IMR-90 (cell line): ENCODE measurements around the gene BMPER. TPM values are rescaled to one million over a fixed set of nuclear protein-coding genes. Genes with fewer than 3 reads are reported as not detected.

Experiments
- ATAC-seq: fragments of 200-7000 bp; cut with Tn5 transposase; 2 replicates; pipeline ENCODE4 v1.9.1; 2020; ENCODE audit warnings: low read depth, mild to moderate bottlenecking, moderate library complexity
- BruUV-seq: library from RNA; stranded (reverse); fragments of 400-500 nt; replicated peaks from 2 replicates; lab custom pipeline; 2021; lab: Mats Ljungman, UMichigan
- CTCF ChIA-PET: fragments of 300-600 bp; formaldehyde crosslinking; extraction: SDS; loops from one replicate; lab custom pipeline; 2021; ENCODE audit warnings: antibody characterized with exemption; lab: Yijun Ruan, JAX
- POLR2A ChIA-PET: fragments of 300-600 bp; sonication (Branson Sonifier 250); formaldehyde crosslinking; loops from one replicate; lab custom pipeline; 2022; ENCODE audit warnings: antibody characterized with exemption; ENCODE audit not compliant: unreplicated experiment; lab: Charles Lee
- DNase-seq: peaks from one replicate; pipeline ENCODE4 v3.0.0; 2013
- H2AFZ ChIP-seq: replicated peaks from 2 replicates; pipeline ENCODE3; 2013; ENCODE audit warnings: low read length, mild to moderate bottlenecking; ENCODE audit not compliant: poor library complexity
- H2AK5ac ChIP-seq: 2 replicates; pipeline ENCODE4 v1.6.1; 2013; ENCODE audit warnings: low read depth, low read length, inconsistent platforms
- H2AK9ac ChIP-seq: replicated peaks from 2 replicates; pipeline ENCODE3; 2013; ENCODE audit warnings: mild to moderate bottlenecking, low read depth, low read length, moderate library complexity; ENCODE audit not compliant: poor library complexity
- H2BK120ac ChIP-seq: 2 replicates; pipeline ENCODE4 v1.6.1; 2013; ENCODE audit warnings: low read depth, low read length, inconsistent platforms
- H2BK15ac ChIP-seq: 3 replicates; pipeline ENCODE4 v1.6.1; 2013; ENCODE audit warnings: low read depth, low read length, inconsistent platforms
- H2BK20ac ChIP-seq: 2 replicates; pipeline ENCODE4 v1.6.1; 2013; ENCODE audit warnings: low read depth, mild to moderate bottlenecking, inconsistent platforms, low read length, moderate library complexity
- H2BK5ac ChIP-seq: 2 replicates; pipeline ENCODE4 v1.6.1; 2013; ENCODE audit warnings: mild to moderate bottlenecking, low read depth, low read length, inconsistent platforms; ENCODE audit not compliant: poor library complexity, severe bottlenecking
- H3K14ac ChIP-seq: replicated peaks from 2 replicates; pipeline ENCODE4 v1.6.1; 2013; ENCODE audit warnings: low read depth, low read length, inconsistent platforms
- H3K18ac ChIP-seq: 2 replicates; pipeline ENCODE4 v1.6.1; 2013; ENCODE audit warnings: low read depth, low read length, control low read depth
- H3K23ac ChIP-seq: 2 replicates; pipeline ENCODE4 v1.6.1; 2013; ENCODE audit warnings: low read depth, low read length, inconsistent platforms
- H3K27ac ChIP-seq: 2 replicates; pipeline ENCODE4 v1.5.1; 2013; ENCODE audit warnings: mild to moderate bottlenecking, control low read depth, low read length; ENCODE audit not compliant: insufficient read depth
- H3K27me3 ChIP-seq: 2 replicates; pipeline ENCODE4 v1.6.1; 2013; ENCODE audit warnings: low read length; ENCODE audit not compliant: control insufficient read depth, insufficient read depth
- H3K36me3 ChIP-seq: 2 replicates; pipeline ENCODE4 v1.6.1; 2013; ENCODE audit warnings: low read length, mixed read lengths; ENCODE audit not compliant: control insufficient read depth, insufficient read depth
- H3K4ac ChIP-seq: 2 replicates; pipeline ENCODE4 v1.6.1; 2013; ENCODE audit warnings: low read depth, low read length, inconsistent platforms
- H3K4me1 ChIP-seq: 2 replicates; pipeline ENCODE4 v1.6.1; 2013; ENCODE audit warnings: low read length, mixed read lengths; ENCODE audit not compliant: control insufficient read depth, insufficient read depth
- H3K4me2 ChIP-seq: 2 replicates; pipeline ENCODE4 v1.6.1; 2013; ENCODE audit warnings: low read depth, mild to moderate bottlenecking, control low read depth, low read length, moderate library complexity
- H3K4me3 ChIP-seq: 2 replicates; pipeline ENCODE4 v1.5.1; 2013; ENCODE audit warnings: low read depth, mild to moderate bottlenecking, control low read depth, low read length, moderate library complexity; ENCODE audit not compliant: insufficient read depth
- H3K56ac ChIP-seq: 2 replicates; pipeline ENCODE4 v1.6.1; 2013; ENCODE audit warnings: low read length, inconsistent platforms; ENCODE audit not compliant: insufficient read depth; ENCODE audit errors: extremely low read depth
- H3K79me1 ChIP-seq, 2 experiments: 2 replicates each; pipeline ENCODE4 v1.6.1; 2013; ENCODE audit warnings: low read length in 2 of 2, inconsistent platforms in 1 of 2, low read depth in 1 of 2
- H3K9ac ChIP-seq: 2 replicates; pipeline ENCODE4 v1.6.1; 2013; ENCODE audit warnings: low read depth, low read length, control low read depth
- H3K9me1 ChIP-seq: 2 replicates; pipeline ENCODE4 v1.6.1; 2013; ENCODE audit warnings: low read length, inconsistent platforms; ENCODE audit not compliant: insufficient read depth
- H3K9me3 ChIP-seq: 2 replicates; pipeline ENCODE4 v1.6.1; 2013; ENCODE audit warnings: low read length; ENCODE audit not compliant: control insufficient read depth, insufficient read depth
- H4K20me1 ChIP-seq: 2 replicates; pipeline ENCODE4 v1.6.1; 2013; ENCODE audit warnings: low read length, inconsistent platforms; ENCODE audit not compliant: insufficient read depth
- H4K5ac ChIP-seq: 2 replicates; pipeline ENCODE4 v1.6.1; 2013; ENCODE audit warnings: mild to moderate bottlenecking, low read depth, low read length, control low read depth
- H4K8ac ChIP-seq, 2 experiments: 2 replicates each; pipeline ENCODE4 v1.6.1; 2013; ENCODE audit warnings: low read depth in 2 of 2, low read length in 2 of 2, control low read depth in 1 of 2, inconsistent platforms in 1 of 2
- H4K91ac ChIP-seq: 2 replicates; pipeline ENCODE4 v1.6.1; 2013; ENCODE audit warnings: low read depth, low read length, inconsistent platforms; ENCODE audit not compliant: insufficient read depth
- BHLHE40 ChIP-seq: fragments of 150-350 bp; IDR thresholded peaks from 2 replicates; pipeline ENCODE4 v1.6.1; 2016; ENCODE audit warnings: mild to moderate bottlenecking, low read depth, low read length
- CEBPB ChIP-seq: IDR thresholded peaks from 2 replicates; pipeline ENCODE4 v1.6.1; 2012; ENCODE audit warnings: low read depth, low read length, improper control_type of control experiment
- CHD1 ChIP-seq: IDR thresholded peaks from 2 replicates; pipeline ENCODE4 v1.6.1; 2012; ENCODE audit warnings: low read depth, low read length, improper control_type of control experiment
- CTCF ChIP-seq: conservative IDR thresholded peaks from 2 replicates; pipeline ENCODE4 v1.5.1; 2012; ENCODE audit warnings: mild to moderate bottlenecking, low read depth, low read length, improper control_type of control experiment
- FOS ChIP-seq: fragments of 150-350 bp; IDR thresholded peaks from 2 replicates; pipeline ENCODE4 v1.6.1; 2016; ENCODE audit warnings: low read depth, low read length
- MAFK ChIP-seq: IDR thresholded peaks from 2 replicates; pipeline ENCODE4 v1.6.1; 2012; ENCODE audit warnings: low read depth, low read length, improper control_type of control experiment
- MXI1 ChIP-seq: IDR thresholded peaks from 2 replicates; pipeline ENCODE4 v1.6.1; 2012; ENCODE audit warnings: low read depth, mild to moderate bottlenecking, low read length, moderate library complexity, borderline replicate concordance
- NFE2L2 ChIP-seq: fragments of 150-350 bp; IDR thresholded peaks from 2 replicates; pipeline ENCODE4 v1.6.1; 2016; ENCODE audit warnings: low read depth, mild to moderate bottlenecking, low read length
- POLR2A ChIP-seq: IDR thresholded peaks from 2 replicates; pipeline ENCODE4 v1.6.1; 2012; ENCODE audit warnings: mild to moderate bottlenecking, low read depth, low read length
- RCOR1 ChIP-seq: IDR thresholded peaks from 2 replicates; pipeline ENCODE4 v1.6.1; 2012; ENCODE audit warnings: mild to moderate bottlenecking, low read length, improper control_type of control experiment; ENCODE audit not compliant: insufficient replicate concordance
- RFX5 ChIP-seq: IDR thresholded peaks from 2 replicates; pipeline ENCODE4 v1.8.0; 2012; ENCODE audit warnings: low read depth, mild to moderate bottlenecking, low read length, moderate library complexity
- SMC3 ChIP-seq: fragments of 150-350 bp; IDR thresholded peaks from 2 replicates; pipeline ENCODE4 v1.6.1; 2016; ENCODE audit warnings: low read depth, mild to moderate bottlenecking, antibody characterized with exemption, low read length, moderate library complexity
- USF2 ChIP-seq: fragments of 150-350 bp; IDR thresholded peaks from 2 replicates; pipeline ENCODE4 v1.6.1; 2017; ENCODE audit warnings: mild to moderate bottlenecking, antibody characterized with exemption, low read length, low read depth
- WGBS, 2 experiments: methylation state at CpG; one replicate each; pipeline versions ENCODE4 v1.1.5 to v1.1.7; 2013; ENCODE audit warnings: missing lambda C conversion rate in 2 of 2; ENCODE audit not compliant: insufficient read length in 1 of 2; ENCODE audit errors: extremely low coverage in 2 of 2; 5-methylcytosine and 5-hydroxymethylcytosine counted together
- dilution Hi-C: fragments of 300-500 bp; cut with HindIII; formaldehyde crosslinking; loops from one replicate; pipeline ENCODE4 v1.14.3; 2018; ENCODE audit warnings: low sequenced_read_pairs; ENCODE audit not compliant: unreplicated experiment
- in situ Hi-C: fragments of 300-500 bp; cut with MboI; formaldehyde crosslinking; loops from 3 replicates; pipeline ENCODE4 v1.14.3; 2019; ENCODE audit warnings: low sequenced_read_pairs, inconsistent platforms, mixed read lengths
- intact Hi-C: fragments of 100-400 bp; cut with micrococcal nuclease; formaldehyde crosslinking; loops from 2 replicates; pipeline ENCODE4 v1.10.0; 2022
- polyA plus RNA-seq, 3 experiments: library from polyadenylated mRNA; depleted of rRNA; stranded (reverse); fragments of >200 nt; gene quantifications; 2 replicates each; pipeline ENCODE4 v1.2.3, GENCODE V29; 2012; ENCODE audit warnings: low replicate concordance in 1 of 3
- total RNA-seq: library from RNA; depleted of rRNA; stranded (reverse); fragments of >200 nt; gene quantifications from 2 replicates; pipeline ENCODE4 v1.2.3, GENCODE V29; 2012

The BMPER gene
- total and polyA plus RNA-seq, 2 of the 4 experiments (the other 2 are of a cell fraction) = 6.2 to 7.9 TPM

- TF ChIP-seq USF2 (no peak), POLR2A (no peak)
Observed at GRCh38 chr7:34130558-34131295, 225.4 kb downstream of the BMPER start (continued).

GRCh38 chr7:34131371-34131770 is 226.0 kb downstream of the BMPER start:
- H3K4ac ChIP-seq = no peak overlapping the region
- ChIA-PET CTCF (interaction anchor here (1.3 kb wide), 1 partner anchor 16 kb away, joined by 3 read pairs; no protein-coding TSS in a partner anchor), POLR2A (no interaction called here)
- peaks cover 13% of the 10 kb centered on the region; the same call in 1 of the 2 replicates for H3K4me1 ChIP-seq
- H2AFZ ChIP-seq = no peak overlapping the region
- intact Hi-C loops (loop anchor here (5.0 to 10.0 kb wide), 3 partner anchors 34 to 191 kb away; no protein-coding TSS in a partner anchor), dilution Hi-C loops (no loop called here), in situ Hi-C loops (loop anchor here (10.0 kb wide), 1 partner anchor 183 kb away; no protein-coding TSS in a partner anchor)
- H2BK120ac ChIP-seq = no peak overlapping the region
- no peak overlapping the region for H2BK15ac ChIP-seq
- no peak overlapping the region for H3K23ac ChIP-seq
- H3K4me2 ChIP-seq = no peak overlapping the region
- H3K4me3 ChIP-seq = no peak overlapping the region
- no peaks in the 10 kb centered on the region for H3K9me1 ChIP-seq
- H4K5ac ChIP-seq = no peak overlapping the region
- no peak overlapping the region for H3K27ac ChIP-seq
- no peaks in the 10 kb centered on the region for H3K79me1 ChIP-seq
- WGBS, 2 experiments = no CpG with 5 or more reads among the region's 9 CpGs
- no peaks in the 10 kb centered on the region for H3K36me3 ChIP-seq
- no peak overlapping the region for H3K14ac ChIP-seq
- H3K18ac ChIP-seq = no peak overlapping the region
- no peak overlapping the region for H2BK20ac ChIP-seq
- no peak overlapping the region for H2AK5ac ChIP-seq
- no TSS peak for BruUV-seq
- H4K20me1 ChIP-seq = no peaks in the 10 kb centered on the region
- DNase-seq (no peak), ATAC-seq (no peak)
- H3K9ac ChIP-seq = no peak overlapping the region
- H2BK5ac ChIP-seq = no peak overlapping the region
- no peaks in the 10 kb centered on the region for H3K27me3 ChIP-seq
- H4K91ac ChIP-seq = no peak overlapping the region
- no peak overlapping the region for H4K8ac ChIP-seq
- no peak overlapping the region for H2AK9ac ChIP-seq
- H3K56ac ChIP-seq = no peak overlapping the region
- no peaks in the 10 kb centered on the region for H3K9me3 ChIP-seq
- no peak for TF ChIP-seq RCOR1
- TF ChIP-seq NFE2L2 = no peak
- TF ChIP-seq SMC3 = no peak
- no peak for TF ChIP-seq CHD1
- no peak for TF ChIP-seq FOS
- no peak for TF ChIP-seq RFX5
- TF ChIP-seq USF2 = no peak
- no peak for TF ChIP-seq BHLHE40
- no peak for TF ChIP-seq MXI1
- TF ChIP-seq CTCF = no peak
- no peak for TF ChIP-seq POLR2A
- no peak for TF ChIP-seq MAFK
- TF ChIP-seq CEBPB = no peak
